Stimulated activated CD8-positive, alpha-beta memory T cell treated with anti-CD3 and anti-CD28 coated beads, Interleukin-12 subunit alpha, Interleukin-12 subunit beta, amount 100 ng/mL, for 24 hours (primary cell): ENCODE results near the gene KRT80.
"Not testable (repeated sequence)": the region's sequence is repeated elsewhere in the genome, so short reads cannot be mapped to it uniquely, and the experiment has no call there.

ENCODE experiments used
- DNase-seq: peaks from one replicate; pipeline ENCODE4 v3.0.0-alpha.2; 2020; ENCODE audit errors: extremely low read depth

The KRT80 gene

DNA sequence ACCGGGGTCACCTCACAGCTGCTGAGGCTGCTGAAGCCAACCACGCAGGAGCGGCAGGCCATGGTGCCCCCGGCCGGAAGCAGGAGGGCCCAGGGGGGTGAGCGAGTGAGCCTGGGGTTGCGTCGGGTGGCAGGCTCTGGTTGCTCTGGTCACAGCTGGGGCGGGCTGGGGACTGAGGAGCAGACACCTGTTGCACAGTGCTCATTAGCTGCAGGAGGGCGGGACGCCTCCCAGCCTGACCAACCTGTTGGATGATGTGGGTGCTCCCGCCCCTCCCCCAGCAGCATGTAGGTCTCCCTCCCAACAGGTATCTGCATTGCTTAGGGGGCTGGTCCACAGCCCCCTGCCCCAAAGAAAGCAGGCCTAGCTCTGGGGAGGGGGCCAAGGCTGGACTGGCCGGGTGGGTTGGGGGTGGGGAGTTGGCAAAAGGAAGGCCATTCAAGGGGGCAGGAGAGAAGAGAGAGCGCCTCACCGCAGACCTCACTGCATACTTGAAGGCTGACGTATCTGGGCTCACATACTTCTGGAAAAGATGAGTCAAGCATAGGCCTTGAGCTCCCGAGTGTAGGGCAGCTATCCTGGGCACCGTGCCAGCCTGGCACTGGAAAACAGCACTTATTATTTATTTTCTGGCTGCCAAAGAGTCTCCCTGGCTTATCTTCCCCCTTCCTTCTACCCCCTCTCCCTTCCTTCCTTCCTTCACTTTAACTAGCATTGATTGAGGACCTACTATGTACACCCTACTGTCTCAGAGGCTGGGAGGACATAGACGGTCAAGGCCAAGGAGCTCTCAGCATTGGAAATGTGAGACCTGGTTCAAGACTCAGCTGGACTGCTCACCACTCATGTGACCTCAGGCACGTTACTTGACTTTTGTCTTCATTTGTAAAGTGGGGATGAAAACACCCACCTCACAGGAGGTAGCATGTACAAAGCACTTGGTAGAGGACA is at the start of gene KRT80:
Gene KRT80, minus strand, starts transcription at position 174 of the 951 bp plus-strand sequence. Its CDS starts 112 bp downstream, at position 62.
- no peak for DNase-seq

- no peak for DNase-seq
Measured at GRCh38 chr12:52241205-52241842, 49.5 kb upstream of the KRT80 start.

- not testable (repeated sequence) for DNase-seq
Measured at GRCh38 chr12:52240247-52240646, 48.4 kb upstream of the KRT80 start.

- no peak for DNase-seq
Measured at GRCh38 chr12:52239767-52240166, 48.0 kb upstream of the KRT80 start.

DNA sequence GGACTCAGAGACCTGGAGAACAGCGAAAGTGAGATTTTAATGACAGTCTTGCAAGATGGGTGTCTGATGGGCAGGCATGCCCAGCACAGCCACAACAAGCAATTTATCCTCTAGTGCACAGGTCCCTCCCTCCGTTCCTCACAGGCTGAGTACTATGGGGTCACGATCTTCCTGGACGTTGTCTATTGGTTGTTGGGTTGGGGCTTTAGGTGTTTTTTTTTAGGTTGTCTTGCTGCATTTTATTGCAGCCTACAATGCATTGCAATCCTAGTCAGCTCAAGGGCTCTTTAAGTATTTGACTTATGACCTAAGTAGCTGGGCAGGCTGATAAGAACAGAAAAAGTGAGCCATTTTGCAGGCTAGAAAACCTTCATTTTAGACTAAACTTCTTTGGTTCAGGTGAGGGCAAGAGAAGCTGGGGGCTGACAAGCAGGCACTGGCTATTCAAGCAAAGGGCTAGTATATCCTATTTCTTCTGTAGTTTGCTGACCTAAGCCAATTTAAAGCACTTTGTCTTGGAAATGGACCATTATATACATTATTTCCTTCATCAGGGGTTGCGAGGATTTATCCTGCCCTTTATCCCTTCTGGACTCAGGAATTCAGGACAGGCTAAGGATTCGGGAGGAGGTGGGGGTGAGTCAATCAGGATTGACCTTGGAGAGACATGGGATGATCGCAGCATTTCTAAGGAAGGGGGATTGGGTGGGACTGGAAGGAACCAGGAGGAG is 47.3 kb upstream of the KRT80 start:
- no peak for DNase-seq

DNA sequence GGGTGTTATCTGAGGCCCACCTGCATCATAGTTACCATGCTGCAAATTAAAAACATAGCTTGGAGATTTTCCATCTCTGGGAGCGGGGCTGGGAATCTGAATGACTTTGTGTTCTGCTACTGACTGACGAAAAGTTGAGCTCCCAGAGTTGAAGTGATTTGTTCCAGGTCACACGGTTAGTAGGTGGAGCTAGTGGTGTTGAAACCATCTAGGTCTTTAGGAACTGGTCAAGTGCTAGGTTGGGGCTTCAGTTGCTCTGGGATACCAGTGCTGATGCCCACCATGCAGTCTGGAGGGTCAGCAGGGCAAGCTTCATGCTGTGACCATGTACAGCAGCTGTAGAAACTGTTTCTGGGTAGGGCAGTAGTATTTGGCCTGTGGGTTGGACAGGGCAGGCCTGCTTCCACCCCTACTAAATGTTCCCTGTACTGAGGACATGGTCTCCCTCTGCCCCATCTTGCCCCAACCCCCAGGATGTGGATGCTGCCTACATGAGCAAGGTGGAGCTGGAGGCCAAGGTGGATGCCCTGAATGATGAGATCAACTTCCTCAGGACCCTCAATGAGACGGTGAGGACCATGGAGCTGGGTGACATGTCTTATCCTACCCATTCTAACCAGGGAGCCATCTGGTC is 46.5 kb upstream of the KRT80 start:
- no peak for DNase-seq

- DNase-seq, result no peak
Measured at GRCh38 chr12:52236386-52237050, 44.7 kb upstream of the KRT80 start.

DNA sequence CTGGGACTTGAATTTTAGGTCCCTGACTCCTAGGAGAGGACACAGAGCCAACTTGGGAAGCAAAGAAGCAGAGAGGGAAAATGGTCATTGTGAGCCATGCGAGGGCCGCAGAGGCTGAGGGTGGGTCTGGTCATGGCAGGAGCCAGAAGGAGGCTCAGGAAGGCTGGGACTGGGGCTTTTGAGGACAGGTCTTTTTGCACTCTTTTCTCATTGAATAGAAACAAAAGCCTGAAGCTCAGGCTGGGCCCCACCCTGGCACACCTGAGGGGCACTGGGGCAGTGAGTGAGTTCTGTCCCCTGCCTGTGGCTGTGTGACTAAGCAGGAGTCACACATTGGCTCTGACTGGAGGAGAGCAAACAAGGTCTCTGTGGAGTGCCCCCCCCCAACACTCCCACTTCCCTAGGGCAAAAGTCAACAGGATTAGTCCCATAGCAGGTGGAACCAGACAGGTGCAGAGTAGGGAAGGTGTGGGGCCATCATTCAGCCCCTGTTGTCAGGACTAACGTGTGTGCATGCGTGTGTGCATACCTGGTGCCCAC is 44.1 kb upstream of the KRT80 start:
- no peak for DNase-seq

DNA sequence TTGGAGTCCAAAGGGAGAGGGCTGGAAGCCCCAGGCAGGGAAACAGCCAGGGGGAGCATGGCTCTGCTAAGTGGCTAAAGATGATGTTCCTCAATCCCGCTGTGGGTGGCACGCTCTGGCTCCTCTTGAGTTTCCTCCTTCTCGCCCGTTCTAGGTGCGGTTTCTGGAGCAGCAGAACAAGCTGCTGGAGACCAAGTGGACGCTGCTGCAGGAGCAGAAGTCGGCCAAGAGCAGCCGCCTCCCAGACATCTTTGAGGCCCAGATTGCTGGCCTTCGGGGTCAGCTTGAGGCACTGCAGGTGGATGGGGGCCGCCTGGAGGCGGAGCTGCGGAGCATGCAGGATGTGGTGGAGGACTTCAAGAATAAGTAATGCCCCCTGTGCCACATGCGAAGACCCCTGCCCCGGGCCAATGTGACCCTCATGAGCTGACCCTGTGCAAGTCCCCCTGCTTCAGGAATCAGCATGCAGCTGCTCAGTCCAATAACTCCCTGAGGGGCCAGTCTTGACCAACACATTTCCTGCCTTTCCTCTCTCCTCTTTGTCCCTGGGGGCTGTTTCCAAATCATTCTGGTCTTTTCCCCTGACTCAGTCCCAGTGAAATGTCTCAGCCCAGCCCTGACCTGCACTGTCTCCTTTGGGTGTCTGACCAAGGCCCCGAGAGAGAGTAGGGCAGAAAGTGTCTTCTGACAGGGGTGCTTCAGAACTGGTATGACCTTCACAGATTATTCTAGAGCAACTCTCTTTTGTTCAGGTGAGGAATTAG is 43.4 kb upstream of the KRT80 start:
- DNase-seq, result no peak

DNA sequence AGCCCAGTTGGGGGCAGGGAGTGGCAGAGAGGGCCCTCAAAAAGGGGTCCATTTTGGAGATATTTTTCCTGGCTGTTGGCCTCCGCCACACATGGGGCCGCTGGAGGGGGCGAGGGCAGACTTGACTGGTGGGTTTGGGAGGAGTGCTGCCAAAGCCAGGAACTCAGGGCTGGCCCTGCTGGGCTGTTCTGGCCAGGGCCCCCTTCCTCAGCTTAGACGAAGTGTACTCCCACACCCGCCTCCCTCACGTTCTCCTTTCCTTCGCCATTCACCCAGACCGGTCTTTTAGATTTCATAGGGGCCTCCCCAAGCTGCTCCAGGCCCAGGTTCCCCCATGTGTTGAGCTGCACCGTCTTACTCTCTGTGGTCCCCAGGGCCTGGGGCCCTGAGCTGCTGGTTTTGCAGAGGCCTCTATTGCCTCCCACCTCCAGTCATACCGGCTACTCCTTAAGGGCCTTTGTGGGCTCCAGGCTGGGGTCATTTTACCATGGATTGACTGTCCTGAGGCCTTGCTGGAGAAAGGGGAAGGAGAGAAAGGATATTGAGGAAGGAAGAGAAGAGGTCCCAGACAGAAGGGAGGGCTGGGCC is 42.5 kb upstream of the KRT80 start:
- no peak for DNase-seq

DNA sequence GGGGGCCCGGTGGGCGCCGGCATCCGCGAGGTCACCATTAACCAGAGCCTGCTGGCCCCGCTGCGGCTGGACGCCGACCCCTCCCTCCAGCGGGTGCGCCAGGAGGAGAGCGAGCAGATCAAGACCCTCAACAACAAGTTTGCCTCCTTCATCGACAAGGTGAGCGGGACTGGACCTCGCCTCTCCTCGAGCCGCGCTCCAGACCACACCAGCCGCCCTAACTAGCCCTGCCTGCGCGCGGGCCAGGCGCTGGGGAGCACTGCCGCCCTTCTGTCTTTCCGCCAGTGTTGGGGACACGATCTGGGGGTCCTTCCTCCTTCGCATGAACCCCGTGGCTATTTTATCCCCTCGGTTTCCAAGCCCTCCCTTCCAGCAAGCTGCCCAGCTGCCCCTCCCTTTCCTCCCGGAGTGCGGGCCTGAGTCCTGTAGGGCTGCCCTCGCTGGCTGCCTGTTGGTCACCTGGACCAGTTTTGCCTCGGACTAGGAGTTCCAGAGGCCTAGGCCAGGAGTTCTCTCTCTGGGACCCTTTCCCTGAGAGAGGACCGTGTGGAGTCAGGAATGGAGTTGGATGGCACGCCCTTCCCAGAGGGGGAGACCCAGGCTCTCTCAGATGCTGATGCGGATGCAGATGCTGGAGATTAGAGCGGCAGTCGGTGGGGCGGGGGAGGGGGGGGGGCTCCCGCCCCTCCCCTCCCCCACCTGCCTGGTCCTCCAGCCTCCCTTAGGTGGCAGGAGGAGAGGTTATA is 41.8 kb upstream of the KRT80 start:
- no peak for DNase-seq

DNA sequence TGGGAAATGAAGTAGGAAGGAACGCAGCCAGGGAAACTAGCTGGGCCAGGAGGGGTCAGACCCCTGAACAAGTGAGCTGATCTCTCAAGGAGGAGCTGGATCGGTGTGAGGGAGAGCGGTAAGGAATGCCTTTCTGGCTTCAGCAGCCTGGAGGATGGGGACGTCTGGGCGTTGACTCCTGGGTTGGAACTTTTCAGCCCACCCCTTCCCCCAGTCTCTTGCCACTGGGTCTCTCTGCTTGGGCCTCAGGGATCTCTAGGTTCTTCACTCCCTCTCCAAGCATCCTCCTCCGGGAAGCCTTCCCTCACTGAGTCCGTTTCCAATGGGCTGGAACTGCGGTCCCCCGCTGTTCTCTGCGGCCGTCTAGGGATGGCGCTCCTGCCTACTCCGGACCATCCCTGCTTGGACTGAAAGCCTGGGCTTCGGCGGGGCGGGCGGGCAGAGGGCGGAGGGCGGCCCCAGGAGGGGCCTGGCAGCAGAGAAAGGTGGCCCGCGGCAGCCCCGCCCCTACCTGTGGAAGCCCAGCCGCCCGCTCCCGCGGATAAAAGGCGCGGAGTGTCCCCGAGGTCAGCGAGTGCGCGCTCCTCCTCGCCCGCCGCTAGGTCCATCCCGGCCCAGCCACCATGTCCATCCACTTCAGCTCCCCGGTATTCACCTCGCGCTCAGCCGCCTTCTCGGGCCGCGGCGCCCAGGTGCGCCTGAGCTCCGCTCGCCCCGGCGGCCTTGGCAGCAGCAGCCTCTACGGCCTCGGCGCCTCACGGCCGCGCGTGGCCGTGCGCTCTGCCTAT is 41.1 kb upstream of the KRT80 start, which contains the start of gene KRT7:
Gene KRT7, plus strand, starts transcription at position 570 of the 788 bp plus-strand sequence. Its CDS starts 54 bp downstream, at position 624.
- no peak for DNase-seq

DNA sequence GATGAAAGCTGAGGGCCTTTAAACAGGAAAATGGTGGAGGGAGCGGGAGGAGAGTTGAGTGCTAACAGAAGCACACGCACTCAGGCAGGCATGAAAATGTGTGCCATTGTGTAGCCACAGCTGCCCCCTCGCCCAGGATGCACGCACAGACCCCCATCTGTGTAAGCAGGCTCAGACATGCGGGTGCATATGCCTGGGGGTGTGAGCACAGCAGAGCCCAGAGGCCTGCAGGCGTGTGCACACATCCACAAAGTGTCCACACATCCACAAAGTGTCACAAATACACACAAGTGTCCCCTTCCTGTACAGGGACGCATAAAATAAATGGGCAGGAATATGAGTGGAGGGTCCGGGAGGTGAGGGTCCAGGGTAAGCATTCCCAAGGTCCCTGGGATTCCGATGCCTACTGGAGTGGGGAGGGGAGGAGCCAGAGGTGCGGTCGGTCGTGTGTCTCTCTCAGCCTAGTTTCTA is 40.4 kb upstream of the KRT80 start:
- DNase-seq, result no peak

GRCh38 chr12:52231305-52232202 is 39.7 kb upstream of the KRT80 start:
- DNase-seq, result no peak

GRCh38 chr12:52230364-52231281 is 38.8 kb upstream of the KRT80 start:
- DNase-seq, result no peak

DNA sequence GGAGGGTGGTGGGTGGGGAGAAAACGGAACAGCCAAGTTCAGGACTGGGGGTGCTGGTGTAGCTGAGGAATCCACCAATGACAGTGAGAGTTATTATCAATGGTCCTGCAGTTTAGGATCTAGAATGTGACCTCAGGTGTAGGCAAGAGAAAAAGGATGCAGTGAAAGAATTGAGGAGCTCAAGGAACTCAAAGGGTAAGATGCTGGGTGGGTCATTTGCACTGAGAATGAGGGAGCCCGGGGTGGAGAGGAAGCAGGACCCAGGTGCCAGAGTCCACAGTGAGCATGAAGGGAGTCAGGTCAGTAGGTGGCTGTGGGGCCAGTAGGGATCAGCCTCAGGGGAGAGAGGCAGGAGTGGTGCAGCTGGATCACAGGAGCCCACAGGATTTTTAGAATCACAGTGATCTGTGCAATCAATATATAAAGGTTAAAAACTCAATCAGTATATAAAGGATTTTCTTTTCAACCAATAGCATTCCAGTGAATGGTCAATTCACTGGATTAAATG is 38.1 kb upstream of the KRT80 start:
- DNase-seq, result no peak
